ENCODE measurements around the gene WWP2.

DNA sequence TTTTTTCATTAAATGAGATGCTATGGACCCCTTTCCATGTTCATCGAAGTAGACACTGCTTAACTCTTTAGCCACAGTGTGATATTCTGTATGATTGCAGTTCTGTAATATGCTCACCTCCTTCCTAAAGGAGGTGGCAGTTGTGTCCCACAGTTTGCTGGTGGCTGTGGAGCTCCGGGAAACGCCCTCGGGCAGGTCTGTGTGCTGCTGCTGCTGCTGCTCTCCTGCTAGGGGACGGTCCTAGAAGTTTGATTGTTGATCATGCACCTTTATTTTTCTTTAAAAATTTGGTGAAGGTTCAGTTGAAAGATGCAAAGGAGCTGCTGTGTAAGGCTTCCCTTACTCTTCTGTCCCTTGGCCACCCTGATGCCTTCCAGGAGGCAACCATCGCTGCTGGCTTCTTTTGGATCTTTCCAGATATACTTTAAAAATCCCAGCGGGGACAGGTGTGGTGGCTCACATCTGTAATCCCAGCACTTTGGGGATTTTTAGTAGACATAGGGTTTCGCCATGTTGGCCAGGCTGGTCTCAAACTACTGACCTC lies 180.6 kb downstream of the WWP2 start:
- TF ChIP-seq, protein P1, sequence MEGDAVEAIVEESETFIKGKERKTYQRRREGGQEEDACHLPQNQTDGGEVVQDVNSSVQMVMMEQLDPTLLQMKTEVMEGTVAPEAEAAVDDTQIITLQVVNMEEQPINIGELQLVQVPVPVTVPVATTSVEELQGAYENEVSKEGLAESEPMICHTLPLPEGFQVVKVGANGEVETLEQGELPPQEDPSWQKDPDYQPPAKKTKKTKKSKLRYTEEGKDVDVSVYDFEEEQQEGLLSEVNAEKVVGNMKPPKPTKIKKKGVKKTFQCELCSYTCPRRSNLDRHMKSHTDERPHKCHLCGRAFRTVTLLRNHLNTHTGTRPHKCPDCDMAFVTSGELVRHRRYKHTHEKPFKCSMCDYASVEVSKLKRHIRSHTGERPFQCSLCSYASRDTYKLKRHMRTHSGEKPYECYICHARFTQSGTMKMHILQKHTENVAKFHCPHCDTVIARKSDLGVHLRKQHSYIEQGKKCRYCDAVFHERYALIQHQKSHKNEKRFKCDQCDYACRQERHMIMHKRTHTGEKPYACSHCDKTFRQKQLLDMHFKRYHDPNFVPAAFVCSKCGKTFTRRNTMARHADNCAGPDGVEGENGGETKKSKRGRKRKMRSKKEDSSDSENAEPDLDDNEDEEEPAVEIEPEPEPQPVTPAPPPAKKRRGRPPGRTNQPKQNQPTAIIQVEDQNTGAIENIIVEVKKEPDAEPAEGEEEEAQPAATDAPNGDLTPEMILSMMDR (IDR thresholded peaks at IDR 0.05; ENCODE audit: poor library complexity): no peak
- no peak for TF ChIP-seq EZH2 (IDR thresholded peaks at IDR 0.05; ENCODE audit: borderline replicate concordance)
- TF ChIP-seq EZH2phosphoT487 (IDR thresholded peaks at IDR 0.05; ENCODE audit: low read depth, severe bottlenecking, unreplicated experiment): no peak
